ENCODE data around the gene GPR25. TPM values are rescaled to one million over a fixed set of nuclear protein-coding genes. Genes with fewer than 3 reads are reported as not detected.

Gene GPR25
- total and polyA plus RNA-seq, 3 experiments from 2014 or later: 0.18 to 34.0 (median 0.44) TPM

DNA sequence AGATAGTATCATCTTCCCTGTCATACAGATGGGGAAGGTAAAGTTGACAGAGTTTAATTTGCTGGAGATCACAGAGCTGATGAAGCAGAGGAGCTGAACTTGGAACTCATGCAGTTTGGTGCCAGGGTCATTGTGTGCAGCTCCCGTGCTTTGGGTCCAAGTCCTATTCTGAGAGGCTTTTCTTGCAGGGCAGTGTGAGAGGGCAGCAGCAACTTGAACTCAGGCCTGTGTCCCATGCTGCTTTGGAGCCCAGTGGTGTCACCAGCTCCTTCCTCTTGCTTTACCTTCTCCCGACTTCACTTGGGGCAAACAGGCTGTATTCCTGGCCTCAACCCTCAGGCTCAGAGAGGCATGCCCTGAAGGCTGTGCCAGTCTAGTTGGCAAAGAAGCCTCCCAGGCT is 46.6 kb downstream of the GPR25 start:
- Mint-ChIP-seq H3K9me3 (no peaks in the 10 kb centered on the region), H3K27me3 (peaks cover 0 to 2% of the 10 kb centered on the region in 2 donors), H3K36me3 (no peaks in the 10 kb centered on the region), H3K4me3 (no peak overlapping the region), H3K27ac (no peak overlapping the region), H3K4me1 (no peaks in the 10 kb centered on the region)
- Histone ChIP-seq H3K27ac (ENCODE audit: low read depth, low read length) (no peak overlapping the region), H3K27me3 (ENCODE audit: insufficient read depth, low read length, poor library complexity, severe bottlenecking) (no peaks in the 10 kb centered on the region), H3K9me3 (ENCODE audit: low read length) (no peaks in the 10 kb centered on the region), H3K36me3 (ENCODE audit: insufficient read depth, low read length) (no peaks in the 10 kb centered on the region), H3K4me3 (ENCODE audit: low read length) (no peak overlapping the region), H3K4me1 (ENCODE audit: insufficient read depth, low read length) (no peaks in the 10 kb centered on the region)
- ChIA-PET POLR2A (interaction anchor here (0.5 kb wide), 1 partner anchor 19 kb away, joined by 4 read pairs; no protein-coding TSS in a partner anchor), CTCF (no interaction called here)
- DNase-seq: no peak

DNA sequence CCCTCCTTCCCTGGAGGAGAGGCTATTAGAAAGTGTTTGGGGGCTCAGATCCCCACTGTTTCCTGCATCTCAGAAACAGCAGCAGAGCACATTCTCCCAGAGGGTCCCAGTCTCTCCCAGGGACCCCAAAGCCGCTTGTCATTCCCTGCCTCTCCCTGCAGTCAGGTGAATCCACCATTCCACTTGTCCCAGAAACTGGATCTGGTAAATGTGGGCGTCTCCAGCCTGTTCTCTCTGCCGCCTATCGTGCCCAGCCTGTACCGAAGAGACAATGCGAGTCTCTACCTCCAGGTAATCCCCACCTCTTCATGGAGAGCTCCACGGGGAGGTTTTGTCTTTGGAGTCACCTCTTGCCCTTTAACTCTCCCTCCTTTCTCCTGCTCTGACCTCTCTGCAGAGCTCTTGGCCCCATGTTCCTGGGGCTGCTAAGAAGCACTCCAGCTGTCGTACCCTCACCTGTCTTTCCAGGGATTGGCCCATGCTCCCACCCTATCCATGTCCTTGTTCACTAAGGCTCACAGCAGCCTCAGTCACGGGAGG is 48.9 kb downstream of the GPR25 start:
- CTCF ChIA-PET: no interaction called here
- Mint-ChIP-seq H3K27ac (no peak overlapping the region), H3K36me3 (no peaks in the 10 kb centered on the region), H3K4me1 (peaks cover 2 to 6% (median 4%) of the 10 kb centered on the region in 3 donors), H3K27me3 (peaks cover 0 to 2% of the 10 kb centered on the region in 2 donors), H3K9me3 (no peaks in the 10 kb centered on the region), H3K4me3 (no peak overlapping the region)
- Histone ChIP-seq H3K4me3 (ENCODE audit: low read length) (no peak overlapping the region), H3K9me3 (ENCODE audit: low read length) (no peaks in the 10 kb centered on the region), H3K27me3 (ENCODE audit: insufficient read depth, low read length, poor library complexity, severe bottlenecking) (no peaks in the 10 kb centered on the region), H3K36me3 (ENCODE audit: insufficient read depth, low read length) (no peaks in the 10 kb centered on the region), H3K4me1 (ENCODE audit: insufficient read depth, low read length) (no peaks in the 10 kb centered on the region), H3K27ac (ENCODE audit: low read depth, low read length) (no peak overlapping the region)
- no peak for DNase-seq
- POLR2A ChIA-PET: no interaction called here

DNA sequence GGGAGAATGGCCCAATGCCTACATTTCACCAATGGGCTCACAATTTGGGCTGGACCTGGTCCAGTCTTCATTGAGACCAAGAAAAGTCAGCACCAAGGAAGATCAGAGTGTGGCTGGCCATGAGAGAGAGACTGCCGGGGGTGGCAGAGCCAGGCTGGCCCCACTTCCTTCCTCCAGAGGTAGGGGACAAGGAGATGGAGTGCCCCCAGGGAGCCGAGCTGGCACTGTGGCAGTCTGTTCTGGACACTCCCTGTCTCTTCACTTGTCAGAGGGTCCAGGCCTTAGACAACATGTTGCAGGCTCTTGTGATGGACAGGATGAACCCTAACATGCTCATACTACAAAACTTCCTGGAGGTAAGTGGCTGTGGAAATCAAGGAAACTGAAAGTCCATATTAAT is 49.6 kb downstream of the GPR25 start:
- peaks cover 0 to 2% of the 10 kb centered on the region in 2 donors for H3K27me3 Mint-ChIP-seq
- no peaks in the 10 kb centered on the region for H3K36me3 Mint-ChIP-seq
- ChIA-PET POLR2A (no interaction called here), CTCF (no interaction called here)
- Histone ChIP-seq H3K9me3 (ENCODE audit: low read length) (no peaks in the 10 kb centered on the region), H3K36me3 (ENCODE audit: insufficient read depth, low read length) (no peaks in the 10 kb centered on the region), H3K4me1 (ENCODE audit: insufficient read depth, low read length) (no peaks in the 10 kb centered on the region), H3K4me3 (ENCODE audit: low read length) (no peak overlapping the region), H3K27ac (ENCODE audit: low read depth, low read length) (no peak overlapping the region), H3K27me3 (ENCODE audit: insufficient read depth, low read length, poor library complexity, severe bottlenecking) (no peaks in the 10 kb centered on the region)
- H3K4me3 Mint-ChIP-seq: no peak overlapping the region
- peaks cover 2 to 6% (median 4%) of the 10 kb centered on the region in 3 donors for H3K4me1 Mint-ChIP-seq
- no peak for DNase-seq
- no peaks in the 10 kb centered on the region for H3K9me3 Mint-ChIP-seq
- peak overlapping the region in 1 of 8 donors; percentile 26 for H3K27ac Mint-ChIP-seq

DNA sequence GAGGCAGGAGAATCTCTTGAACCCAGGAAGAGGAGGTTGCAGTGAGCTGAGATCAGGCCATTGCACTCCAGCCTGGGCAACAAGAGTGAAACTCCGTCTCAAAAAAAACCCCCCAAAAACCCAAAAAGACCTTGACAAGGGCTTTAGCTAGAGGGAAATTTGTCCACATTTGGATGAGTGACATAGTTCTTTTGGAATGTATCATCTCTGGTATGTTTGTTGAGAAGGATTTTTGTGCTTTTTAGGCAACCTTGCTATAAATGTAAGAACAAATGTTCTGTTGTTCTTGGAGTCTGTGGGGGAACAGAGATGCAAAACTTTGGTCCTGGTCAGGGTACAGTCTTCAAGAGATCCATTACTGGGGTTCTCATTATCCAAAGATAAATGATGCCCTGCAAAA is 50.8 kb downstream of the GPR25 start:
- Mint-ChIP-seq H3K4me1 (peaks cover 2 to 6% (median 4%) of the 10 kb centered on the region in 3 donors), H3K36me3 (no peaks in the 10 kb centered on the region), H3K27me3 (peaks cover 0 to 2% of the 10 kb centered on the region in 2 donors), H3K27ac (no peak overlapping the region), H3K9me3 (no peaks in the 10 kb centered on the region), H3K4me3 (no peak overlapping the region)
- ChIA-PET POLR2A (interaction anchor here (0.6 kb wide), 1 partner anchor 15 kb away, joined by 13 read pairs; no protein-coding TSS in a partner anchor), CTCF (no interaction called here)
- DNase-seq: no peak
- Histone ChIP-seq H3K4me3 (ENCODE audit: low read length) (no peak overlapping the region), H3K27me3 (ENCODE audit: insufficient read depth, low read length, poor library complexity, severe bottlenecking) (no peaks in the 10 kb centered on the region), H3K36me3 (ENCODE audit: insufficient read depth, low read length) (no peaks in the 10 kb centered on the region), H3K9me3 (ENCODE audit: low read length) (no peaks in the 10 kb centered on the region), H3K27ac (ENCODE audit: low read depth, low read length) (no peak overlapping the region), H3K4me1 (ENCODE audit: insufficient read depth, low read length) (no peaks in the 10 kb centered on the region)

Other genes with a start within 250 kb of the GPR25 start
- gene DDX59, start 203.1 kb upstream of the GPR25 start, total RNA-seq: 10 to 100 TPM; 19.0 to 23.4 TPM
- 22.5 TPM for gene DDX59, start 203.1 kb upstream of the GPR25 start, polyA plus RNA-seq
- gene CAMSAP2, start 134.1 kb upstream of the GPR25 start, total RNA-seq: 1 to 10 TPM; 2.7 to 3.1 TPM
- 0.35 TPM for gene CAMSAP2, start 134.1 kb upstream of the GPR25 start, polyA plus RNA-seq
- gene INAVA, start 21.9 kb downstream of the GPR25 start, total RNA-seq: under 1 TPM; 0.09 to 0.24 TPM
- 0.37 TPM for gene INAVA, start 21.9 kb downstream of the GPR25 start, polyA plus RNA-seq
- 10 to 100 TPM; 37.5 to 37.6 TPM for gene KIF21B, start 150.7 kb downstream of the GPR25 start, total RNA-seq
- 9.9 TPM for gene KIF21B, start 150.7 kb downstream of the GPR25 start, polyA plus RNA-seq
- not detected for gene CACNA1S, start 239.4 kb downstream of the GPR25 start, total RNA-seq
- not detected for gene CACNA1S, start 239.4 kb downstream of the GPR25 start, polyA plus RNA-seq

All from CD8-positive, alpha-beta memory T cell (primary cell).